Ovary (tissue), 9 donors: ENCODE data around the gene FBN1. TPM values are rescaled to one million over a fixed set of nuclear protein-coding genes. Genes with fewer than 3 reads are reported as not detected.

Experiments
- DNase-seq, 5 donors: peaks; one replicate each; pipeline ENCODE4 v3.0.0-alpha.2; 2019 to 2020
- H3K27ac ChIP-seq, 2 donors: fragments of 200-600 bp; one replicate each; pipeline versions ENCODE4 v1.5.1 to v1.8.0; 2019 to 2022
- H3K27me3 ChIP-seq: fragments of 200-600 bp; one replicate; pipeline ENCODE4 v1.8.0; 2022
- H3K36me3 ChIP-seq: fragments of 200-600 bp; sonication (generic); one replicate; pipeline ENCODE4 v1.5.1; 2019
- H3K4me1 ChIP-seq: one replicate; pipeline ENCODE4 v1.8.1; 2013; ENCODE audit warnings: mild to moderate bottlenecking, moderate library complexity; ENCODE audit not compliant: insufficient read depth
- H3K4me3 ChIP-seq: fragments of 200-600 bp; sonication (generic); one replicate; pipeline ENCODE4 v1.5.1; 2017
- H3K9me3 ChIP-seq, 2 donors: fragments of 200-600 bp in 1 of 2; sonication (generic) in 1 of 2; one replicate each; pipeline versions ENCODE4 v1.5.1 to v1.8.1; 2013 to 2019; ENCODE audit warnings: mild to moderate bottlenecking in 1 of 2, moderate library complexity in 1 of 2
- EP300 ChIP-seq: sonication (generic); formaldehyde crosslinking; IDR thresholded peaks from one replicate; pipeline ENCODE4 v1.6.1; 2017; ENCODE audit warnings: antibody characterized with exemption
- POLR2A ChIP-seq: fragments of 450-650 bp; IDR thresholded peaks from one replicate; pipeline ENCODE4 v1.6.1; 2017; ENCODE audit warnings: antibody characterized with exemption, mild to moderate bottlenecking, moderate library complexity
- WGBS, 3 donors: extraction: QIAGEN DNeasy Blood & Tissue Kit in 1 of 3; methylation state at CpG; one replicate each; pipeline versions ENCODE4 v1.1.5 to v1.1.7; 2013 to 2017; 5-methylcytosine and 5-hydroxymethylcytosine counted together
- intact Hi-C, 4 donors: fragments of 100-400 bp; cut with DNase I; formaldehyde crosslinking; loops; one replicate each; pipeline versions ENCODE4 v1.11.0 to v1.15.1; 2022 to 2023
- polyA plus RNA-seq, 2 donors: library from polyadenylated mRNA; stranded (reverse); fragments of 200-250 nt in 1 of 2; fragments of 350-450 nt in 1 of 2; fragmentation: Illumina TruSeq in 1 of 2; extraction: RNeasy Lipid Tissue Mini Kit (QIAGEN cat#74804) in 1 of 2; gene quantifications; one replicate each; pipeline ENCODE4 v1.2.3, GENCODE V29; 2013 to 2014
- total RNA-seq, 7 donors: library from RNA; depleted of rRNA in 2 of 7; stranded (reverse); fragments of >200 nt in 2 of 7; fragmentation: NEBNext Ultra II Directional in 3 of 7; extraction: Animal tissue kit (Norgen Biotek cat#: 25700) in 3 of 7; gene quantifications; one replicate each; pipeline versions ENCODE4 v1.1.0 to v1.2.4, GENCODE V29; 2016 to 2023
- TF ChIP-seq, protein P1 (sequence below), 3 donors: fragments of 450-650 bp in 2 of 3; fragments of 200-600 bp in 1 of 3; IDR thresholded peaks; one replicate each; pipeline versions ENCODE4 v1.5.1 to v1.8.0; 2016 to 2022; ENCODE audit warnings: antibody characterized with exemption in 3 of 3, mild to moderate bottlenecking in 1 of 3
- donor health status: DM: no; HTN: no; CAD: no; lungs with moderate emphysema.
- donor health status: DM: no; HTN: no; CAD: no.
- donor health status: Bipolar disorder and iron deficiency.
- donor health status: DM: yes; HTN: yes; CAD: no.
- donor health status: DM: no; HTN: no; CAD: no.
- donor health status: DM: yes; HTN: yes; CAD: no.

FBN1 gene
- total and polyA plus RNA-seq, 9 donors: 62.5 to 159 (median 97.4) TPM

DNA sequence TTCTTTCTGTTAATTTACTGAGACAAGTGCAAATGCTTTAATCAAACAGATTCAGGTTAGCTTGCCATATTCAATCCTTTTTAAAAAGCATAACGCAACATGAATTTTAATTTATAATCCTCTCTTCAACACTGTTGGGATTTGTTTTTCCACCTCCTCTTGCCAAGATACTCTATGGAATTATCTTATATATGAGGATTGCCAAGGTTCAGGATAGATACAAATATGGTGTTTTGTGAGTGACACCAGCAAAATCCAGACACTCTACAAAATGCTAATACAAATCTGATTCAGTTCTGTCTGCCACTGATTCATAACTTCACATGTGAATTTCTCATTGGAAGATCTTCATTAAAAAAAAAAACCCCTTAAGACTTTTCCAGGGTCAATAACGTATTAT, 104.8 kb downstream of the FBN1 start:
- no peak overlapping the region for H3K27ac ChIP-seq
- no peaks in the 10 kb centered on the region for H3K36me3 ChIP-seq
- H3K4me3 ChIP-seq: no peak overlapping the region
- H3K4me1 ChIP-seq: peaks cover 17% of the 10 kb centered on the region
- no peaks in the 10 kb centered on the region for H3K27me3 ChIP-seq
- no peaks in the 10 kb centered on the region for H3K9me3 ChIP-seq
- TF ChIP-seq, protein P1, sequence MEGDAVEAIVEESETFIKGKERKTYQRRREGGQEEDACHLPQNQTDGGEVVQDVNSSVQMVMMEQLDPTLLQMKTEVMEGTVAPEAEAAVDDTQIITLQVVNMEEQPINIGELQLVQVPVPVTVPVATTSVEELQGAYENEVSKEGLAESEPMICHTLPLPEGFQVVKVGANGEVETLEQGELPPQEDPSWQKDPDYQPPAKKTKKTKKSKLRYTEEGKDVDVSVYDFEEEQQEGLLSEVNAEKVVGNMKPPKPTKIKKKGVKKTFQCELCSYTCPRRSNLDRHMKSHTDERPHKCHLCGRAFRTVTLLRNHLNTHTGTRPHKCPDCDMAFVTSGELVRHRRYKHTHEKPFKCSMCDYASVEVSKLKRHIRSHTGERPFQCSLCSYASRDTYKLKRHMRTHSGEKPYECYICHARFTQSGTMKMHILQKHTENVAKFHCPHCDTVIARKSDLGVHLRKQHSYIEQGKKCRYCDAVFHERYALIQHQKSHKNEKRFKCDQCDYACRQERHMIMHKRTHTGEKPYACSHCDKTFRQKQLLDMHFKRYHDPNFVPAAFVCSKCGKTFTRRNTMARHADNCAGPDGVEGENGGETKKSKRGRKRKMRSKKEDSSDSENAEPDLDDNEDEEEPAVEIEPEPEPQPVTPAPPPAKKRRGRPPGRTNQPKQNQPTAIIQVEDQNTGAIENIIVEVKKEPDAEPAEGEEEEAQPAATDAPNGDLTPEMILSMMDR (IDR thresholded peaks at IDR 0.05): no peak
- TF ChIP-seq POLR2A (no peak), EP300 (no peak)
- WGBS, 3 donors: 78 to 91% (median 90%) methylated on average over 2 of the region's 2 CpGs
- DNase-seq: no peak
- intact Hi-C loops: no loop called here

DNA sequence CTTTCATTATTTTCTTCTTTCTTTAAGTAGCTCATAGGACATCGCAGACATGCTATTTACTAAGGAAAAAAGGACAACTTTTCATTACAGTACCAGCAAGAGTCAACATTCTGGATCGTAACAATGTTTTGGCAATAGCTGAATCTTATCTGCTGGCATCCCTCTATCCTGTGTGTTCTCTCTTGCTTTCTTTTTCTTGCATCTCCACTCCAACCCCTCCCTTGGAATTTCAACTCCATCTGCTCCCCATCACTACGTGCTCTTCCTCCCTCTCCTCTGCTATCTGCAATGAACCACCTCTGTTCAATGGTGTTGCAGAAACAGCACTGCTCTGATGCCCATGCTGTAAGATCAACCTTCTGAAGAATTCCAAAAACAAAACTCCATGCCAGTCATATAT, 106.6 kb downstream of the FBN1 start:
- TF ChIP-seq, protein P1 (IDR thresholded peaks at IDR 0.05): no peak
- TF ChIP-seq POLR2A: no peak
- no peak for TF ChIP-seq EP300
- Histone ChIP-seq H3K4me1 (peaks cover 20% of the 10 kb centered on the region), H3K4me3 (no peak overlapping the region), H3K27me3 (no peaks in the 10 kb centered on the region), H3K9me3 (no peaks in the 10 kb centered on the region), H3K36me3 (no peaks in the 10 kb centered on the region), H3K27ac (peak overlapping the region in 1 of 2 donors; percentile 68)
- DNase-seq: no peak
- intact Hi-C loops: loop anchor here in 1 of 4 donors (10.0 kb wide), 1 partner anchor 106 kb away; the partner anchor contains the start of gene FBN1
- WGBS, 3 donors: 12 to 21% (median 13%) methylated on average over 3 of the region's 3 CpGs

DNA sequence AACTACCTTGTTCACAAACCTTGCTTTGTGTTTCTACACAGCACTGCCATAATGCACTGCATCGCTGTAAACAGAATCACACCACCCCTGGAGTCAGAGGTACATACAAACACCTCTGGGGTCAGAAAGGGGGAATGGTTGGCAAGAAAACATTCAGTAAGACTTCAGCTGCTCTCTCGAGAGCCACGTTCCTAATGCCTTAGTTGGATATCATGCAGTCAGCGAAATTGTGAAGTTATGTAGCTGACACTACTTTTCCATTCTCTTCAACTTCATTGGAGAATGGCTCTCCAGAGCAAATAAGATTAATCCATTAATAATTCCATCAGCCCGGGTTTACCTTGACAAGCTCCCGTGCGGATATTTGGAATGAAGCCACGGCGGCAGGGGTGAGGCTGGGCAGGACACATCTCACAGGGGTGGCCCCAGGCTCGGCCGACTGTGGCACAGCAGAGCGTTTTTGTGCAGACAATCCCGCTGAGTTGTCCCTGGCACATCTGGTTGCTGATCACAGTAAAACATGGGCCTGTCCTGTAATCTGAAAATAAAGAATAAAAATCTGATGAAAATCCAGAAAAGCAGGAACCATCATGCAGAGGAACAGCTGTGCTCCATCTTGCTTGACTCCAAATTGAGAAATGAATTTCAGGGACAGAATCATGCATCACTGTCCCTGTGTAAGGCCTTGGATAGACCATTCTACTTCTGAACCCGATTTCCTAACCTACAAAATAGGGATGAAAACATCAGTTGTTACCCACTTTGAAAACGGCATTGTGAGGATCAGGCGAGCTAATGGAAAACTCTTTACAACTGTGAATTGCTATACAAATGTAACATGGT, 108.0 kb downstream of the FBN1 start:
- intact Hi-C loops: loop anchor here in 1 of 4 donors (10.0 kb wide), 1 partner anchor 107 kb away; the partner anchor contains the start of gene FBN1
- TF ChIP-seq EP300 (no peak), POLR2A (no peak)
- TF ChIP-seq, protein P1 (IDR thresholded peaks at IDR 0.05): no peak
- Histone ChIP-seq H3K27ac (peak overlapping the region in 1 of 2 donors; percentile 68), H3K27me3 (no peaks in the 10 kb centered on the region), H3K4me1 (peaks cover 19% of the 10 kb centered on the region), H3K4me3 (no peak overlapping the region), H3K36me3 (no peaks in the 10 kb centered on the region), H3K9me3 (no peaks in the 10 kb centered on the region)
- peak in 3 of 5 donors; percentile 38 to 60 (median 41) for DNase-seq
- WGBS, 3 donors: 41 to 51% (median 49%) methylated on average over 16 of the region's 16 CpGs

DNA sequence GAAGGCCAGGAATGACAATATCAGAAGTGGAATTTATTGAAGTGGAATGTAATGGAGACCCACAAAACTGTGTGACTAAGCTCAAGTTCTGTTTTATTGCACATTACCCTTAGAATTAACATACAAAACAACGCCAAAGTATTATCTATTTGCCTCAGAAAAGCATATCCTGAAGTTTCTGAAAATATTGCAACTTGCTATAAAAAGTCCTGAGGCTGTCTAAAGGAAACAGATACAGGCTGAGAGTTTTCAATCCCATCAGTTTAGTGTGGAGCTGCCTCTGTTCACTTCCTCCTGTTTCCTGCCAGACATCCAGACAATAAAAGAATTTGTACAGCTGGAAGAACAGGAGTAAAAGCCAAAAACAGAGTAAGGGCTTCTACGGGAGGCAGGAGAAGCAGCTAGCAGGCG, 108.8 kb downstream of the FBN1 start:
- intact Hi-C loops: loop anchor here in 1 of 4 donors (10.0 kb wide), 1 partner anchor 108 kb away; the partner anchor contains the start of gene FBN1
- H3K4me1 ChIP-seq: peaks cover 16% of the 10 kb centered on the region
- H3K27me3 ChIP-seq: no peaks in the 10 kb centered on the region
- DNase-seq: no peak
- no peak for TF ChIP-seq EP300
- TF ChIP-seq, protein P1 (IDR thresholded peaks at IDR 0.05): no peak
- TF ChIP-seq POLR2A: no peak
- no peak overlapping the region for H3K4me3 ChIP-seq
- H3K27ac ChIP-seq: peak overlapping the region in 1 of 2 donors; percentile 68
- no peaks in the 10 kb centered on the region for H3K36me3 ChIP-seq
- H3K9me3 ChIP-seq: no peaks in the 10 kb centered on the region
- WGBS, 3 donors: 4 to 10% (median 6%) methylated on average over 3 of the region's 3 CpGs
